HCT116 (cell line): ENCODE data around the gene ALAD. TPM values are rescaled to one million over a fixed set of nuclear protein-coding genes. Genes with fewer than 3 reads are reported as not detected.

Experiments used
- ATAC-seq: fragments of 200-7000 bp; cut with Tn5 transposase; 2 replicates; pipeline ENCODE4 v1.9.1; 2020; ENCODE audit warnings: mild to moderate bottlenecking, moderate library complexity
- BruUV-seq: library from RNA; stranded (reverse); fragments of 400-500 nt; replicated peaks from 2 replicates; lab custom pipeline; 2021; lab: Mats Ljungman, UMichigan
- CTCF ChIA-PET: fragments of 300-600 bp; sonication (Branson Sonifier 250); formaldehyde crosslinking; loops from one replicate; lab custom pipeline; 2021; ENCODE audit warnings: antibody characterized with exemption; lab: Charles Lee
- POLR2A ChIA-PET: fragments of 300-600, 350-600 bp; sonication (Branson Sonifier 250); formaldehyde crosslinking; loops from one replicate; lab custom pipeline; 2021; ENCODE audit warnings: antibody characterized with exemption; lab: Charles Lee
- RAD21 ChIA-PET, 2 experiments: fragments of 300-600 bp; sonication (Branson Sonifier 250); formaldehyde crosslinking; loops; one replicate each; lab custom pipeline; 2023; ENCODE audit warnings: low total read pairs in 2 of 2; ENCODE audit not compliant: uncharacterized antibody in 2 of 2, unreplicated experiment in 2 of 2, low non-redundant PET in 1 of 2; lab: Charles Lee
- DNase-seq: peaks from one replicate; pipeline ENCODE4 v3.0.0-alpha.2; 2010; ENCODE audit warnings: low read depth, low spot score
- H2AFZ ChIP-seq: fragments of 200-600 bp; shearing (Covaris generic), sonication (generic); 2 replicates; pipeline ENCODE4 v1.6.1; 2017; ENCODE audit warnings: low read depth, mixed run types, mixed read lengths, antibody characterized with exemption, low read length; ENCODE audit not compliant: poor library complexity, severe bottlenecking
- H3K27ac ChIP-seq: 2 replicates; pipeline ENCODE4 v1.5.1; 2012; ENCODE audit warnings: low read depth, low read length
- H3K27me3 ChIP-seq: fragments of 200-600 bp; sonication (generic); 2 replicates; pipeline ENCODE4 v1.6.1; 2016; ENCODE audit warnings: mixed run types, low read length, mixed read lengths; ENCODE audit not compliant: insufficient read depth
- H3K36me3 ChIP-seq, 2 experiments: fragments of 200-500 bp in 1 of 2; fragments of 200-600 bp in 1 of 2; sonication (Bioruptor generic) in 1 of 2; sonication (generic) in 1 of 2; 2 replicates each; pipeline versions ENCODE4 v1.5.1 to v1.6.1; 2014 to 2016; ENCODE audit warnings: low read length in 2 of 2, inconsistent platforms in 1 of 2, mixed read lengths in 1 of 2, mixed run types in 1 of 2; ENCODE audit not compliant: insufficient read depth in 2 of 2, control insufficient read depth in 1 of 2
- H3K4me1 ChIP-seq, 2 experiments: fragments of 200-600 bp in 1 of 2; sonication (generic) in 1 of 2; 2 replicates each; pipeline versions ENCODE4 v1.5.1 to v1.6.1; 2012 to 2017; ENCODE audit warnings: low read length in 2 of 2, inconsistent platforms in 1 of 2, mild to moderate bottlenecking in 1 of 2, mixed read lengths in 1 of 2, mixed run types in 1 of 2, moderate library complexity in 1 of 2; ENCODE audit not compliant: insufficient read depth in 2 of 2, control insufficient read depth in 1 of 2
- H3K4me2 ChIP-seq: fragments of 200-600 bp; sonication (generic); 2 replicates; pipeline ENCODE4 v1.6.1; 2017; ENCODE audit warnings: mixed run types, low read length, mixed read lengths
- H3K4me3 ChIP-seq, 2 experiments: fragments of 200-600 bp in 1 of 2; sonication (generic) in 1 of 2; replicated peaks in 1 of 2; 2 replicates each; pipeline ENCODE4 v1.5.1; 2011 to 2016; ENCODE audit warnings: low read length in 2 of 2, control low read depth in 1 of 2, low read depth in 1 of 2, mild to moderate bottlenecking in 1 of 2, mixed read lengths in 1 of 2, mixed run types in 1 of 2
- H3K79me2 ChIP-seq: fragments of 200-600 bp; sonication (generic); 2 replicates; pipeline ENCODE4 v1.6.1; 2017; ENCODE audit warnings: mild to moderate bottlenecking, mixed run types, low read length, moderate library complexity, mixed read lengths; ENCODE audit not compliant: insufficient read depth
- H3K9ac ChIP-seq: fragments of 200-600 bp; sonication (generic); 2 replicates; pipeline ENCODE4 v1.6.1; 2016; ENCODE audit warnings: low read length, mixed read lengths
- H3K9me2 ChIP-seq: fragments of 200-600 bp; sonication (generic), shearing (Covaris generic); 2 replicates; pipeline ENCODE4 v1.6.1; 2017; ENCODE audit warnings: mixed run types, mild to moderate bottlenecking, moderate library complexity; ENCODE audit not compliant: insufficient read depth
- H3K9me3 ChIP-seq, 2 experiments: fragments of 200-500 bp in 1 of 2; fragments of 200-600 bp in 1 of 2; sonication (Bioruptor generic) in 1 of 2; sonication (generic) in 1 of 2; 2 replicates each; pipeline ENCODE4 v1.6.1; 2014 to 2017; ENCODE audit warnings: low read length in 2 of 2, mixed read lengths in 2 of 2, inconsistent platforms in 1 of 2, low read depth in 1 of 2, mild to moderate bottlenecking in 1 of 2, mixed run types in 1 of 2, moderate library complexity in 1 of 2; ENCODE audit not compliant: control insufficient read depth in 1 of 2, insufficient read depth in 1 of 2
- H4K20me1 ChIP-seq: fragments of 200-600 bp; sonication (generic), shearing (Covaris generic); 2 replicates; pipeline ENCODE4 v1.6.1; 2017; ENCODE audit warnings: mixed run types, mild to moderate bottlenecking, moderate library complexity; ENCODE audit not compliant: insufficient read depth
- EGR1 ChIP-seq: IDR thresholded peaks from 2 replicates; pipeline ENCODE4 v1.6.1; 2012; ENCODE audit warnings: low read depth
- EZH2 ChIP-seq: fragments of 200-600 bp; sonication (generic); IDR thresholded peaks from 2 replicates; pipeline ENCODE4 v1.6.1; 2017; ENCODE audit warnings: antibody characterized with exemption, mixed run types
- FOSL1 ChIP-seq: IDR thresholded peaks from 2 replicates; pipeline ENCODE4 v1.6.1; 2012; ENCODE audit warnings: low read depth
- JUND ChIP-seq: IDR thresholded peaks from 2 replicates; pipeline ENCODE4 v1.6.1; 2012
- POLR2A ChIP-seq: IDR thresholded peaks from 2 replicates; pipeline ENCODE4 v1.7.0; 2011; ENCODE audit warnings: borderline replicate concordance; ENCODE audit not compliant: insufficient read depth, insufficient read length; ENCODE audit errors: extremely low read depth
- POLR2AphosphoS5 ChIP-seq: IDR thresholded peaks from 2 replicates; pipeline ENCODE4 v1.6.1; 2011; ENCODE audit warnings: mild to moderate bottlenecking, low read depth, low read length, moderate library complexity
- SIN3A ChIP-seq: IDR thresholded peaks from 2 replicates; pipeline ENCODE4 v1.6.1; 2012; ENCODE audit warnings: low read depth
- SRF ChIP-seq: IDR thresholded peaks from 2 replicates; pipeline ENCODE4 v1.6.1; 2012; ENCODE audit warnings: low read depth
- YY1 ChIP-seq: IDR thresholded peaks from 2 replicates; pipeline ENCODE4 v1.6.1; 2011; ENCODE audit warnings: low read length, low read depth, moderate library complexity, mild to moderate bottlenecking; ENCODE audit not compliant: insufficient replicate concordance; ENCODE audit errors: extremely low read depth
- ZFX ChIP-seq: fragments of 450-650 bp; IDR thresholded peaks from 2 replicates; pipeline ENCODE4 v1.6.1; 2017
- ZNF274 ChIP-seq: fragments of 200-500 bp; sonication (Bioruptor generic); IDR thresholded peaks from 2 replicates; pipeline ENCODE4 v1.6.1; 2014; ENCODE audit warnings: mild to moderate bottlenecking, low read depth, low read length, inconsistent platforms
- intact Hi-C: fragments of 100-400 bp; cut with micrococcal nuclease; formaldehyde crosslinking; loops from 2 replicates; pipeline ENCODE4 v1.10.0; 2022
- total RNA-seq: library from RNA; stranded (reverse); gene quantifications from one replicate; pipeline ENCODE4 v1.2.1, GENCODE V29; 2021; ENCODE audit not compliant: unreplicated experiment
- TF ChIP-seq, protein P1 (sequence below): IDR thresholded peaks from 2 replicates; pipeline ENCODE4 v1.6.1; 2011; ENCODE audit warnings: mild to moderate bottlenecking, low read length, moderate library complexity; ENCODE audit not compliant: insufficient replicate concordance; ENCODE audit errors: extremely low read depth
- TF ChIP-seq, protein P2 (sequence below), 3 experiments: fragments of 200-600 bp in 1 of 3; sonication (generic) in 1 of 3; IDR thresholded peaks in 2 of 3; conservative IDR thresholded peaks in 1 of 3; 2 replicates each; pipeline ENCODE4 v1.5.1; 2012 to 2017; ENCODE audit warnings: low read depth in 2 of 3, low read length in 2 of 3, antibody characterized with exemption in 1 of 3, borderline replicate concordance in 1 of 3, control low read depth in 1 of 3, mild to moderate bottlenecking in 1 of 3, mixed read lengths in 1 of 3, mixed run types in 1 of 3, moderate library complexity in 1 of 3; ENCODE audit not compliant: insufficient read depth in 1 of 3

Gene ALAD
- total RNA-seq, 1 experiment from 2014 or later: 14.0 TPM

DNA sequence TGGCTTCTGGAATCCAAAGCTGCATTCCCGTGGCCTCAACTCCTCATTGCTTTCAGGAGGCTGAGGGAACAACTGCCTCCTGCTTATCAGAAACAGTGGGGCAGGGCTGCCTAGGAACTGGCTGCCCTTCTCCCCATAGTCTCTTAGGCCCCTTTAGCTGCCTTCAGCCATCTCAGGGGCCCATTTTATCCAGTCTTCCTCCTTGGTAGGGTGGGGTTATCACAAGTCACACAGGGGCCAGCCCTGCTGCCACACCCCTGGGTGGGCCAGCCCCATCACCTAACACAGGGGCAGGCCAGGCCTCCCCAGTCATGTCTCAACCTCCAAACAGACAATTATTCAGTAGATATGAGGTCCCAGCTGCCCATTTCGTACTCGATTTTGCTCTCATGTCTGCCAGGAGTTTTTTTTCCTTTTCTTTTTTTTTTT lies 3.9 kb downstream of the ALAD start:
- Histone ChIP-seq H3K9ac (no peak overlapping the region), H3K4me1 (peaks cover 8 to 12% of the 10 kb centered on the region in 2 experiments), H3K9me2 (no peaks in the 10 kb centered on the region), H4K20me1 (no peaks in the 10 kb centered on the region), H3K4me2 (no peak overlapping the region), H3K27ac (no peak overlapping the region), H3K27me3 (no peaks in the 10 kb centered on the region), H3K36me3 (no peaks in the 10 kb centered on the region; a peak in 1 of 4 replicates), H3K4me3 (no peak overlapping the region), H3K79me2 (no peaks in the 10 kb centered on the region), H2AFZ (no peak overlapping the region), H3K9me3 (no peaks in the 10 kb centered on the region)
- ATAC-seq (no peak), DNase-seq (no peak)
- BruUV-seq: no TSS peak
- CTCF ChIA-PET: no interaction called here
- intact Hi-C loops: no loop called here
- TF ChIP-seq SRF (no peak), ZNF274 (no peak)
- TF ChIP-seq, protein P1, sequence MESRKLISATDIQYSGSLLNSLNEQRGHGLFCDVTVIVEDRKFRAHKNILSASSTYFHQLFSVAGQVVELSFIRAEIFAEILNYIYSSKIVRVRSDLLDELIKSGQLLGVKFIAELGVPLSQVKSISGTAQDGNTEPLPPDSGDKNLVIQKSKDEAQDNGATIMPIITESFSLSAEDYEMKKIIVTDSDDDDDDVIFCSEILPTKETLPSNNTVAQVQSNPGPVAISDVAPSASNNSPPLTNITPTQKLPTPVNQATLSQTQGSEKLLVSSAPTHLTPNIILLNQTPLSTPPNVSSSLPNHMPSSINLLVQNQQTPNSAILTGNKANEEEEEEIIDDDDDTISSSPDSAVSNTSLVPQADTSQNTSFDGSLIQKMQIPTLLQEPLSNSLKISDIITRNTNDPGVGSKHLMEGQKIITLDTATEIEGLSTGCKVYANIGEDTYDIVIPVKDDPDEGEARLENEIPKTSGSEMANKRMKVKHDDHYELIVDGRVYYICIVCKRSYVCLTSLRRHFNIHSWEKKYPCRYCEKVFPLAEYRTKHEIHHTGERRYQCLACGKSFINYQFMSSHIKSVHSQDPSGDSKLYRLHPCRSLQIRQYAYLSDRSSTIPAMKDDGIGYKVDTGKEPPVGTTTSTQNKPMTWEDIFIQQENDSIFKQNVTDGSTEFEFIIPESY: no peak
- RAD21 ChIA-PET: no interaction called here
- POLR2A ChIA-PET: no interaction called here

DNA sequence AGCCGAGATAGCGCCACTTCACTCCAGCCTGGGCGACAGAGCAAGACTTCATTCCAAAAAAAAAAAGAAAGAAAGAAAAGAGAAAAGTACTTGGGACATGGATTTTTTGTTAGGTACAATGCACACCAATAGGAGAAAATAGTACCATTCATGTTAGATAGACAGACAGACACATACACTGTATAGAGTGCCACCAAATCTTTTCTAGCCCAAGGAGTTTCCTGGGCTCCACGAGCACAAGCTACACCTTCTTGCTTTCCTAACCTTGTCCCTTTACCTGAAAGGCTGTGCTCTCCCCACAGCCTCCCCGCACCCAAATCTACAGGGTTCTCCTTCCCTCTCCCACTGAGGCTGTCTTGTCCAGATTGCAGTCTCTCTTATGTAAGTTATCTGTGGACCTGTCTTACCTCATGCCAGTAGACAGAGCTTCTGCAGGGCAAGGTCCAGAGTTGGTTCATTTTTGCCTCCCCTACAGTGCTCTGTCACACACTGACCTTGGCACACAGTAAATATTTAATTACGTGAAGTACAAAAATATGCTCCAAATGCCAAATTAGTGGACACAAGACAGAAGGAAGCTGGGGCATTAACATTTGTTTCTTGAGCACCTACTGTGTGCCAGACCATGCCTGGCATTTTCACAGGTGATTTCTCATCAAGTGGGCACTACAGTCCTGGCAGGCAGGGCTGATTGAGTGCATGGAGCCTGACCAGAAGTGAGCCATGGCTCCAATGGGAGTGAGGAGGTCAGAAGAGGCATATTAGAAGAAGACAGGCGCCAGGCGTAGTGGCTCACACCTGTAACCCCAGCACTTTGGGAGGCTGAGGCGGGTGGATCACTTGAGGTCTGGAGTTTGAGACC lies 5.9 kb downstream of the ALAD start:
- ChIA-PET RAD21 (no interaction called here), CTCF (no interaction called here), POLR2A (no interaction called here)
- H3K4me2 ChIP-seq: no peak overlapping the region
- H4K20me1 ChIP-seq: no peaks in the 10 kb centered on the region
- H3K79me2 ChIP-seq: no peaks in the 10 kb centered on the region
- H3K9me3 ChIP-seq: no peaks in the 10 kb centered on the region
- no peak overlapping the region for H3K4me3 ChIP-seq
- no peaks in the 10 kb centered on the region for H3K27me3 ChIP-seq
- no TSS peak for BruUV-seq
- H3K27ac ChIP-seq: no peak overlapping the region
- ATAC-seq: no peak
- H3K9ac ChIP-seq: no peak overlapping the region
- intact Hi-C loops: no loop called here
- H2AFZ ChIP-seq: no peak overlapping the region
- H3K36me3 ChIP-seq: no peaks in the 10 kb centered on the region; a peak in 1 of 4 replicates
- H3K9me2 ChIP-seq: no peaks in the 10 kb centered on the region
- H3K4me1 ChIP-seq: peaks cover 2 to 4% of the 10 kb centered on the region in 2 experiments; a peak in 2 of 4 replicates
- no peak for DNase-seq
- TF ChIP-seq SRF: no peak
- TF ChIP-seq, protein P2, sequence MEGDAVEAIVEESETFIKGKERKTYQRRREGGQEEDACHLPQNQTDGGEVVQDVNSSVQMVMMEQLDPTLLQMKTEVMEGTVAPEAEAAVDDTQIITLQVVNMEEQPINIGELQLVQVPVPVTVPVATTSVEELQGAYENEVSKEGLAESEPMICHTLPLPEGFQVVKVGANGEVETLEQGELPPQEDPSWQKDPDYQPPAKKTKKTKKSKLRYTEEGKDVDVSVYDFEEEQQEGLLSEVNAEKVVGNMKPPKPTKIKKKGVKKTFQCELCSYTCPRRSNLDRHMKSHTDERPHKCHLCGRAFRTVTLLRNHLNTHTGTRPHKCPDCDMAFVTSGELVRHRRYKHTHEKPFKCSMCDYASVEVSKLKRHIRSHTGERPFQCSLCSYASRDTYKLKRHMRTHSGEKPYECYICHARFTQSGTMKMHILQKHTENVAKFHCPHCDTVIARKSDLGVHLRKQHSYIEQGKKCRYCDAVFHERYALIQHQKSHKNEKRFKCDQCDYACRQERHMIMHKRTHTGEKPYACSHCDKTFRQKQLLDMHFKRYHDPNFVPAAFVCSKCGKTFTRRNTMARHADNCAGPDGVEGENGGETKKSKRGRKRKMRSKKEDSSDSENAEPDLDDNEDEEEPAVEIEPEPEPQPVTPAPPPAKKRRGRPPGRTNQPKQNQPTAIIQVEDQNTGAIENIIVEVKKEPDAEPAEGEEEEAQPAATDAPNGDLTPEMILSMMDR (IDR thresholded peaks at IDR 0.05 in 2 of 3, conservative IDR thresholded peaks at IDR 0.05 in 1 of 3; ENCODE audit: borderline replicate concordance in 1 of 3, insufficient read depth in 1 of 3, low read depth in 2 of 3, low read length in 2 of 3): no peak
- no peak for TF ChIP-seq POLR2A
- TF ChIP-seq YY1: no peak
- TF ChIP-seq EZH2: no peak
- no peak for TF ChIP-seq ZFX
- TF ChIP-seq EGR1: no peak
- no peak for TF ChIP-seq FOSL1
- TF ChIP-seq, protein P1: no peak
- TF ChIP-seq JUND: no peak
- TF ChIP-seq SIN3A: no peak
- no peak for TF ChIP-seq POLR2AphosphoS5
